Fibroblast of upper back skin (primary cell): ENCODE results near the gene TFDP3.

Experiments
- DNase-seq: peaks from one replicate; pipeline ENCODE4 v3.0.0-alpha.2; 2013

Gene TFDP3

DNA sequence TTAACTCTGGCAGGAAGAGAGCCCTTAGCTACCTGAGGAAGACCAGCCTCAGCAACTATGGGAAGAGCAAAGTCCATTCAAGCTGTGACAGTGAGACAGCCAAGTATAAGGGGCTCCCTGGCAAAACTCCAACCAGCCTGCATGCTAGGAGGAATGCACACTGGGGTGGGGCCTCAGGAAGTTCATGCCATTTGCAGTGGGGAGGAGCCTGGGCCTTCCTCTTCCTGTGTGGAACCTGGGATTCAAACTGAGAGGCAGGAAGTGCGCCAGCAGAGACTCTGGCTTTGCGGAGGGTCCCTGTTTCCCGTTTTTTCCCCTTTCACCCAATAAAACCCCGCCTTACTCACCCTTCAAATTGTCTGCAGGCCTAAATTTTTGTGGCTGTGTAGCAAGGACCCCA is 33.0 kb downstream of the TFDP3 start:
- DNase-seq = no peak

DNA sequence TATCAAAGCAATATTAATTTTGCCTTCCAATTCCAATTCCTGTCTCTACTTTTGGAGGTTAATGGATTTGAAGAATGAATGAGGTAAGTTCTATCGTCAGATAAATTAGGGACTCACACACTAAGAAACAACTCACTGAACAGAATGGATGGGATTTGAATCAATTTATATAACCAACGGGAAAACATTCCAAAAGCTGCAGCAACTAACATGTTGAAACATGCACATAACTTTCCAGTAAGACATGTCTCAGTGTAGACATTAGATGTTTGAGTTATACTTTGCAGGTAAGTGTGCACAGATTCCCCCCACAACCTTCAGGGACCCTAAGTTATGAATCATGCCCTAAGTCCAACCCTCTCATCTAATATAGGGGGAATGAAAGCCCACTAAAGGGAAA is 34.3 kb downstream of the TFDP3 start:
- DNase-seq = no peak

DNA sequence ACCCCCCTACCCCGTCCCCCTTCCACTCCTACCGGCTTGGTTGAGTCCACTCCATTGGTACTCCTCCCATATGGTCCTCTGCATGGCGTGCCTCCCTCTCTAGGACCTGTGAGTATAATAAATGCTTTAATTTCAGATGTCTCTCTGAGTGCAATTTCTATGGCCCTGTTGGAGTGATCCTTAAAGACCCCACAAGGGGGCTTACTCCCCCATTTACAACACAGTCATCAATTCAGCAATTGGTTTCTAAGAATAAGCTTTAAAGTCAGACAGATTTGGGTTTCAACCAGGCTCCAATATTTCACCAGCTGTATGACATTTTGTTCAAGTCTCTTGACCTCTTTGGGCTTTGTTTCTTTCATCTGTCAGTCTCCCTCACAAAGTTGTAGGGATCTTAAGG is 38.7 kb downstream of the TFDP3 start:
- DNase-seq = no peak

DNA sequence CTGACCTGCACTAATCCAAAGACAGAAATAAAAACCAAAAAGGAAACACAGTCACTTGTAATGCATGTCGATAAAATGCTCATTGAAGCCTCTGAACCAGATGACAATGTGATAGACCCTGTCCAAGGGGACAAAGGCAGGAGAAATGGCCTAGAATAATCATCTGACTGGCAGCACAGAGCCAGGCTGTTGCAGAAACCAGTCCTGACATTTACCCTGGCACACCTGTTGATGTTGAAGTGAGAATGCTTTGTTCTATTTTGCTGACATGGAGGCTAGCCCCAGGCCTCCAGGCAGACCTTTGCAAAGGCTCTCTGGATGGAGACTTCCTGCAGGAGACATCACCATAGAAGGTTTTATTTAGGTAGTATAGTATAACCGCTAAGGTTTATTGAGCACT is 41.0 kb downstream of the TFDP3 start:
- no peak for DNase-seq

DNA sequence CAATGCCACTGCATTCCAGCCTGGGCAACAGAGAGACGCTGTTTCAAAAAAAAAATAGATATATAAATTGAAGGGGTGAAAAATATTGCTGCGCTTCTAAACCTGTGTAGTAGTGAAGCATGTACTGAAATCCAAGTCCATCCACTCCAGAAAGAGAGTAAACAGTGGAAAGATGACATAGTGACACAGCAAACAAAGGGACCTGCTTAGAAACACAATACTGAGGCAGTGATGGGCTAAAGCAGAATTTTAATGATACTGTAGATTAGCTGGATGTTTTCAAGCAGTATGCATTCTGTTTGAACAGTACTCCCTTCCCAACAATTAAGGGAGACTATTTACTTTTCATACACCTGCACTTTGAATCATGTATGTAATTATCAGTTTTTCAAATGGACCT is 42.5 kb downstream of the TFDP3 start:
- no peak for DNase-seq

DNA sequence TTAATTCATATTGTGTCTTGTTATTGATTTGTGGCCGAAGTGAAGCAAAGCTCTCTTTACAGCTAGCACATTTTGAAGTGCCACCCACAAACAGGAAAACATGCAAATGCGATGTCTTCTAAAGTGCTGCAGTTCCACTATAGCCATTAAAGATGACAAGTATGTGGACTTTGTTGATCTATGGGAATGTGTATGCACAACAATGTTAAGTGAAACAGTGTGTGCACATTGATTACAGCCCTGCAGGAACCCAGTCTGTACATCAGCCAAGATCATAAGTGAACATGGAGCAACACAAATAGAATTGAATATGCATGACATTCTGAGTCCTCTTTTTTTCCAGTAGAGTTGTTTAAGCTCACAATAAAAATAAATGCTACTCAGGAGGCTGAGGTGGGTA is 43.0 kb downstream of the TFDP3 start:
- no peak for DNase-seq

DNA sequence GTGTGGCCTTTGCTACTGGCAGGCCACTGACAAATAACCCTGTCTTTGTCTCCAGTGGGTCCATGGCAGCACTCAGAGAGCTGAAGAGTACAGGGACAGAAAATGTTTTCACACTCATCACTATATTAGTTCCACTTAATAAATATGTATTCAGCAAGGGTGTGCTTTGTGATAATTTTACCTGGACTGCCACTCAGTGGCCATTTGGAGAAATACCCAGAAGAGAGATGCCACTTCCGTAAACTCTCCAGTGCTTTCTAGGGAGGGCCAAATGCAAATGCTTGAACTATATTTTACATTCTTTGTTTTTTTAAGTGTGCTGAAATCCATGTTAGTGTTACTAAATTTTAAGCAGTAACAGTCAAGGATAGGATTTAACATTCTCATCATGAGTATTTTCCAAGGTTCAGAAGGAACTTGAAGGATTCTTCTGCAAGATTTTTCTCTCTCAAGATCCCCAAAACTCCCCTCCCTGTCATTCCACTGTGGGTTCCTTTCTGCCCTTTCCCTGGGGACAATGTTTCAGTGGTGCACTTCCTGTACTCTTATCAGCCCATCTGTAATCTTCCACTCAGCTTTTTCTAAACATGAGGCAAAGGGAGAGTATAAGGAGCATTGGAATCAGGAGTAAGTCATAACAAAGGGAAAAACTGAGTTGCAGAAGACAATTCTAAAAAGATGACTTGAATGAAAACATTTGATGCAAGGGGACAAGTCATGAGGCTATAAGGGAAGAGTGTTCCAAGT is 46.0 kb downstream of the TFDP3 start:
- peak; percentile 22 for DNase-seq
